ENCODE measurements around the gene PCDHB16. TPM values are rescaled to one million over a fixed set of nuclear protein-coding genes. Genes with fewer than 3 reads are reported as not detected.
"Not testable (repeated sequence)": the region's sequence is repeated elsewhere in the genome, so short reads cannot be mapped to it uniquely, and the experiment has no call there.

The PCDHB16 gene
- total RNA-seq (2014; rRNA removed; shearing (Covaris generic)), result 2.0 and 2.1 TPM in 2 replicates

GRCh38 chr5:141182248-141182647 is at the start of gene PCDHB16:
Gene PCDHB16, plus strand, starts transcription at chr5:141182387. Its CDS starts 173 bp downstream, at chr5:141182560.
- DNase-seq (ENCODE audit: low read depth), result peak; percentile 68

GRCh38 chr5:141135030-141135717 is 47.0 kb upstream of the PCDHB16 start, which contains the start of gene PCDHB5:
Gene PCDHB5, plus strand, starts transcription at chr5:141135206. Its CDS starts 229 bp downstream, at chr5:141135435.
- DNase-seq (ENCODE audit: low read depth), result peak; percentile 34

- no peak for DNase-seq (ENCODE audit: low read depth)
Observed at GRCh38 chr5:141135718-141136266, 46.4 kb upstream of the PCDHB16 start.

- not testable (repeated sequence) for DNase-seq (ENCODE audit: low read depth)
Observed at GRCh38 chr5:141137346-141137745, 44.8 kb upstream of the PCDHB16 start.

GRCh38 chr5:141149812-141150211 is 32.4 kb upstream of the PCDHB16 start, which contains the start of gene PCDHB6:
Gene PCDHB6, plus strand, starts transcription at chr5:141150057. Its CDS starts 201 bp downstream, at chr5:141150258.
- peak; percentile 60 for DNase-seq (ENCODE audit: low read depth)

- DNase-seq (ENCODE audit: low read depth), result no peak
Observed at GRCh38 chr5:141150224-141150992, 31.8 kb upstream of the PCDHB16 start.

- DNase-seq (ENCODE audit: low read depth), result no peak
Observed at GRCh38 chr5:141150993-141151325, 31.2 kb upstream of the PCDHB16 start.

- DNase-seq (ENCODE audit: low read depth), result not testable (repeated sequence)
Observed at GRCh38 chr5:141151632-141152031, 30.6 kb upstream of the PCDHB16 start.

GRCh38 chr5:141152096-141152495 is 30.1 kb upstream of the PCDHB16 start:
- DNase-seq (ENCODE audit: low read depth), result not testable (repeated sequence)

GRCh38 chr5:141155540-141156374 is 26.4 kb upstream of the PCDHB16 start:
- DNase-seq (ENCODE audit: low read depth), result no peak

- not testable (repeated sequence) for DNase-seq (ENCODE audit: low read depth)
Observed at GRCh38 chr5:141157356-141157755, 24.8 kb upstream of the PCDHB16 start.

- DNase-seq (ENCODE audit: low read depth), result not testable (repeated sequence)
Observed at GRCh38 chr5:141157901-141158300, 24.3 kb upstream of the PCDHB16 start.

GRCh38 chr5:141172381-141173204 is 9.6 kb upstream of the PCDHB16 start, which contains the start of gene PCDHB7:
Gene PCDHB7, plus strand, starts transcription at chr5:141172644. Its CDS starts 192 bp downstream, at chr5:141172836.
- DNase-seq (ENCODE audit: low read depth), result peak; percentile 48

GRCh38 chr5:141174291-141175104 is 7.7 kb upstream of the PCDHB16 start:
- not testable (repeated sequence) for DNase-seq (ENCODE audit: low read depth)

GRCh38 chr5:141175933-141176332 is 6.3 kb upstream of the PCDHB16 start:
- no peak for DNase-seq (ENCODE audit: low read depth)

GRCh38 chr5:141177577-141178191 is 4.5 kb upstream of the PCDHB16 start, which contains the start of gene PCDHB8:
Gene PCDHB8, plus strand, starts transcription at chr5:141177790. Its CDS starts 245 bp downstream, at chr5:141178035.
- DNase-seq (ENCODE audit: low read depth), result peak; percentile 49

- not testable (repeated sequence) for DNase-seq (ENCODE audit: low read depth)
Observed at GRCh38 chr5:141179371-141179770, 2.8 kb upstream of the PCDHB16 start.

- not testable (repeated sequence) for DNase-seq (ENCODE audit: low read depth)
Observed at GRCh38 chr5:141179876-141180275, 2.3 kb upstream of the PCDHB16 start.

GRCh38 chr5:141180313-141180712 is 1.9 kb upstream of the PCDHB16 start:
- no peak for DNase-seq (ENCODE audit: low read depth)

Measured in RPMI7951 (cell line).